PC-3 (cell line): Measurements from ENCODE around the gene UBL4A.

ENCODE experiments used
- EZH2phosphoT487 ChIP-seq: fragments of 300-600 bp; sonication (generic); IDR thresholded peaks from 2 replicates; pipeline ENCODE4 v1.6.1; 2018; ENCODE audit warnings: mild to moderate bottlenecking, antibody characterized with exemption, low read length, borderline replicate concordance
- TF ChIP-seq, protein P1 (sequence below): fragments of 300-600 bp; sonication (generic); conservative IDR thresholded peaks from 2 replicates; pipeline ENCODE4 v1.5.1; 2017; ENCODE audit warnings: antibody characterized with exemption, low read depth, mild to moderate bottlenecking, low read length

GRCh38 chrX:154449618-154450017, 36.8 kb downstream of the UBL4A start:
- TF ChIP-seq, protein P1, sequence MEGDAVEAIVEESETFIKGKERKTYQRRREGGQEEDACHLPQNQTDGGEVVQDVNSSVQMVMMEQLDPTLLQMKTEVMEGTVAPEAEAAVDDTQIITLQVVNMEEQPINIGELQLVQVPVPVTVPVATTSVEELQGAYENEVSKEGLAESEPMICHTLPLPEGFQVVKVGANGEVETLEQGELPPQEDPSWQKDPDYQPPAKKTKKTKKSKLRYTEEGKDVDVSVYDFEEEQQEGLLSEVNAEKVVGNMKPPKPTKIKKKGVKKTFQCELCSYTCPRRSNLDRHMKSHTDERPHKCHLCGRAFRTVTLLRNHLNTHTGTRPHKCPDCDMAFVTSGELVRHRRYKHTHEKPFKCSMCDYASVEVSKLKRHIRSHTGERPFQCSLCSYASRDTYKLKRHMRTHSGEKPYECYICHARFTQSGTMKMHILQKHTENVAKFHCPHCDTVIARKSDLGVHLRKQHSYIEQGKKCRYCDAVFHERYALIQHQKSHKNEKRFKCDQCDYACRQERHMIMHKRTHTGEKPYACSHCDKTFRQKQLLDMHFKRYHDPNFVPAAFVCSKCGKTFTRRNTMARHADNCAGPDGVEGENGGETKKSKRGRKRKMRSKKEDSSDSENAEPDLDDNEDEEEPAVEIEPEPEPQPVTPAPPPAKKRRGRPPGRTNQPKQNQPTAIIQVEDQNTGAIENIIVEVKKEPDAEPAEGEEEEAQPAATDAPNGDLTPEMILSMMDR: no peak
- no peak for TF ChIP-seq EZH2phosphoT487
